Chondrocyte (in vitro differentiated cells): ENCODE measurements around the gene LAGE3. TPM values are rescaled to one million over a fixed set of nuclear protein-coding genes. Genes with fewer than 3 reads are reported as not detected.

Experiments used
- DNase-seq: peaks from one replicate; pipeline ENCODE4 v3.0.0; 2021; ENCODE audit warnings: mixed read lengths, low spot score
- H3K27ac Mint-ChIP-seq: one replicate; pipeline ENCODE4 v1.8.0; 2021; ENCODE audit warnings: mild to moderate bottlenecking, moderate library complexity, mixed read lengths; ENCODE audit not compliant: unreplicated experiment
- H3K27me3 Mint-ChIP-seq: 2 replicates; pipeline ENCODE4 v1.8.0; 2021; ENCODE audit warnings: low read depth, mixed read lengths
- H3K36me3 Mint-ChIP-seq: 2 replicates; pipeline ENCODE4 v1.8.0; 2021; ENCODE audit warnings: low read depth, mixed read lengths
- H3K4me1 Mint-ChIP-seq: 2 replicates; pipeline ENCODE4 v1.8.0; 2021; ENCODE audit warnings: low read depth, mild to moderate bottlenecking, mixed read lengths
- H3K4me3 Mint-ChIP-seq: one replicate; pipeline ENCODE4 v1.8.0; 2021; ENCODE audit warnings: mild to moderate bottlenecking, moderate library complexity, mixed read lengths; ENCODE audit not compliant: unreplicated experiment
- H3K9me3 Mint-ChIP-seq: 2 replicates; pipeline ENCODE4 v1.8.0; 2021; ENCODE audit warnings: low read depth, mixed read lengths
- CTCF ChIP-seq: fragments of 200-600 bp; sonication (generic); IDR thresholded peaks from 2 replicates; pipeline ENCODE4 v1.5.0; 2021; ENCODE audit warnings: antibody characterized with exemption, mild to moderate bottlenecking, moderate library complexity
- total RNA-seq: library from RNA; stranded (reverse); gene quantifications from 3 replicates; pipeline ENCODE4 v1.2.1, GENCODE V29; 2021

The LAGE3 gene
- total RNA-seq, 1 donor from 2014 or later: 17.7 TPM

- Mint-ChIP-seq H3K27ac (no peak overlapping the region), H3K27me3 (no peaks in the 10 kb centered on the region), H3K36me3 (peaks cover 19% of the 10 kb centered on the region), H3K4me3 (no peak overlapping the region), H3K4me1 (no peaks in the 10 kb centered on the region), H3K9me3 (no peaks in the 10 kb centered on the region)
- TF ChIP-seq CTCF: no peak
- DNase-seq: no peak
These were observed 10.9 kb downstream of the LAGE3 start for GRCh38 chrX:154468217-154468616.

DNA sequence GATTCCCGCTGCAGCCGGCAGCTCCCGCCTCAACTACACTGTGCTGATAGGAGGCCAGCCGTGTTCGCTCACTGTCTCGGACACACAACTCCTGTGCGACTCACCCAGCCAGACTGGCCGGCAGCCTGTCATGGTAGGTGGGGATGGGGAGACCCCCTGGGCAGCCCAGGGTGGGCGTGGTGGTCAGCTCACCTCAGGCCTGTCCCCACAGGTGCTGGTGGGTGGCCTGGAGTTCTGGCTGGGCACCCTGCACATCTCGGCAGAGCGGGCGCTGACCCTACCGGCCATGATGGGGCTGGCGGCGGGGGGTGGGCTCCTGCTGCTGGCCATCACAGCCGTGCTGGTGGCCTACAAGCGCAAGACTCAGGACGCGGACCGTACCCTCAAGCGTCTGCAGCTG lies 11.5 kb downstream of the LAGE3 start:
- DNase-seq: no peak
- Mint-ChIP-seq H3K27me3 (no peaks in the 10 kb centered on the region), H3K27ac (no peak overlapping the region), H3K4me3 (no peak overlapping the region), H3K36me3 (peaks cover 20% of the 10 kb centered on the region), H3K4me1 (no peaks in the 10 kb centered on the region), H3K9me3 (no peaks in the 10 kb centered on the region)
- no peak for TF ChIP-seq CTCF

DNA sequence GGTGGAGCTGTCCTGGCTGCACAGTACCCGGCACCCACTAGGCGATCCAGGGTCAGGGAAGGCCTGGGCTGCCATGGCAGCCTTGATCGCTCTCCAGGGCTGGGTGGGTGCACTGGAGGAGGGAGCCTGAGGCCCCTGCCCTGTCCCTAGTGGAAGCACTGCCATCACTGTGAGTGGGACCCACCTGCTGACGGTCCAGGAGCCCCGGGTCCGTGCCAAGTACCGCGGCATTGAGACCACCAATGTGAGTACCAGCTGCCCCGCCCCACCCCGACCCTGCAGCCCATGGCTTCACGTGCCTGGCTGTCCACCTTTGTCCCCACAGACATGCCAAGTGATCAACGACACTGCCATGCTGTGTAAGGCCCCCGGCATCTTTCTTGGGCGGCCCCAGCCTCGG lies 12.2 kb downstream of the LAGE3 start:
- no peaks in the 10 kb centered on the region for H3K27me3 Mint-ChIP-seq
- H3K9me3 Mint-ChIP-seq: no peaks in the 10 kb centered on the region
- DNase-seq: no peak
- peaks cover 17% of the 10 kb centered on the region for H3K36me3 Mint-ChIP-seq
- no peak for TF ChIP-seq CTCF
- H3K4me3 Mint-ChIP-seq: no peak overlapping the region
- peaks cover 1% of the 10 kb centered on the region for H3K4me1 Mint-ChIP-seq
- H3K27ac Mint-ChIP-seq: no peak overlapping the region

DNA sequence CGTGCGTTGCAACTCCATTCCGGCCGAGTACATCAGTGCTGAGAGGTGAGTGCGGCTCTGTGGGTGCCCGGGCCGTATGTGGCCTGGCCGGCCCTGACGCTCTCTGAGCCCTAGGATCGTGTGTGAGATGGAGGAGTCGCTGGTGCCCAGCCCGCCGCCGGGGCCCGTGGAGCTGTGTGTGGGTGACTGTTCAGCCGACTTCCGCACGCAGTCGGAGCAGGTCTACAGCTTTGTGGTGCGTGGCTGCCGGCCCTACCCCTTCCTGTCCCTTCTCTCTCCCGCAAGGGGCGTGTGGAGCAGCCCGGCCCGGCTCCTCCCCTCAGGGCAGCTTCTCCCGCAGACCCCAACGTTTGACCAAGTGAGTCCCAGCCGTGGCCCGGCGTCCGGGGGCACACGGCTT lies 13.0 kb downstream of the LAGE3 start:
- no peak for DNase-seq
- Mint-ChIP-seq H3K4me1 (peaks cover 10% of the 10 kb centered on the region), H3K9me3 (no peaks in the 10 kb centered on the region), H3K27me3 (no peaks in the 10 kb centered on the region), H3K27ac (no peak overlapping the region), H3K4me3 (no peak overlapping the region), H3K36me3 (peaks cover 21% of the 10 kb centered on the region)
- TF ChIP-seq CTCF: no peak

DNA sequence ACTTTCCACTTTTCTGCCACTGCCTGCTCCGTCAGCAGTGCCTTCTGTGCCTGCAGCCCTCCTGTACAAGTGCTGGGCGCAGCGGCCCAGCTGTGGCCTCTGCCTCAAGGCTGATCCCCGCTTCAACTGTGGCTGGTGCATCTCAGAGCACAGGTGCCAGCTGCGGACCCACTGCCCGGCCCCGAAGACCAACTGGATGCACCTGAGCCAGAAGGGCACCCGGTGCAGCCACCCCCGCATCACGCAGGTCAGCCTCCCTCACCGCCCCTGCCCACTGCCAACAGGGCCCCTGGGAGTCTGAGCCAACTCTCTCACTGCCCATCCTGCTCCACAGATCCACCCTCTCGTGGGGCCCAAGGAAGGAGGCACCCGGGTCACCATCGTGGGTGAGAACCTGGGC lies 13.5 kb downstream of the LAGE3 start:
- H3K4me1 Mint-ChIP-seq: peaks cover 14% of the 10 kb centered on the region
- no peak for DNase-seq
- H3K4me3 Mint-ChIP-seq: no peak overlapping the region
- H3K36me3 Mint-ChIP-seq: peaks cover 19% of the 10 kb centered on the region
- no peak overlapping the region for H3K27ac Mint-ChIP-seq
- no peaks in the 10 kb centered on the region for H3K27me3 Mint-ChIP-seq
- no peak for TF ChIP-seq CTCF
- no peaks in the 10 kb centered on the region for H3K9me3 Mint-ChIP-seq
